GM18870 (cell line): ENCODE data around the gene CA9.
"Not testable (repeated sequence)": the region's sequence is repeated elsewhere in the genome, so short reads cannot be mapped to it uniquely, and the experiment has no call there.

Source experiments
- ATAC-seq: cut with Tn5 transposase; IDR thresholded peaks from one replicate; pipeline ENCODE4 v1.9.1; 2021; ENCODE audit warnings: moderate library complexity; ENCODE audit not compliant: unreplicated experiment

Gene CA9

DNA sequence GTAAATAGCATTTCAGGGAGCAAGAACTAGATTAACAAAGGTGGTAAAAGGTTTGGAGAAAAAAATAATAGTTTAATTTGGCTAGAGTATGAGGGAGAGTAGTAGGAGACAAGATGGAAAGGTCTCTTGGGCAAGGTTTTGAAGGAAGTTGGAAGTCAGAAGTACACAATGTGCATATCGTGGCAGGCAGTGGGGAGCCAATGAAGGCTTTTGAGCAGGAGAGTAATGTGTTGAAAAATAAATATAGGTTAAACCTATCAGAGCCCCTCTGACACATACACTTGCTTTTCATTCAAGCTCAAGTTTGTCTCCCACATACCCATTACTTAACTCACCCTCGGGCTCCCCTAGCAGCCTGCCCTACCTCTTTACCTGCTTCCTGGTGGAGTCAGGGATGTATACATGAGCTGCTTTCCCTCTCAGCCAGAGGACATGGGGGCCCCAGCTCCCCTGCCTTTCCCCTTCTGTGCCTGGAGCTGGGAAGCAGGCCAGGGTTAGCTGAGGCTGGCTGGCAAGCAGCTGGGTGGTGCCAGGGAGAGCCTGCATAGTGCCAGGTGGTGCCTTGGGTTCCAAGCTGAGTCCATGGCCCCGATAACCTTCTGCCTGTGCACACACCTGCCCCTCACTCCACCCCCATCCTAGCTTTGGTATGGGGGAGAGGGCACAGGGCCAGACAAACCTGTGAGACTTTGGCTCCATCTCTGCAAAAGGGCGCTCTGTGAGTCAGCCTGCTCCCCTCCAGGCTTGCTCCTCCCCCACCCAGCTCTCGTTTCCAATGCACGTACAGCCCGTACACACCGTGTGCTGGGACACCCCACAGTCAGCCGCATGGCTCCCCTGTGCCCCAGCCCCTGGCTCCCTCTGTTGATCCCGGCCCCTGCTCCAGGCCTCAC is at the start of gene CA9:
Gene CA9 (plus strand): TSS at position 797 of the 893 bp plus-strand sequence. CDS start 32 bp downstream, at position 829.
- ATAC-seq, result no peak

- ATAC-seq, result no peak
Observed at GRCh38 chr9:35627575-35627974, 46.2 kb upstream of the CA9 start.

DNA sequence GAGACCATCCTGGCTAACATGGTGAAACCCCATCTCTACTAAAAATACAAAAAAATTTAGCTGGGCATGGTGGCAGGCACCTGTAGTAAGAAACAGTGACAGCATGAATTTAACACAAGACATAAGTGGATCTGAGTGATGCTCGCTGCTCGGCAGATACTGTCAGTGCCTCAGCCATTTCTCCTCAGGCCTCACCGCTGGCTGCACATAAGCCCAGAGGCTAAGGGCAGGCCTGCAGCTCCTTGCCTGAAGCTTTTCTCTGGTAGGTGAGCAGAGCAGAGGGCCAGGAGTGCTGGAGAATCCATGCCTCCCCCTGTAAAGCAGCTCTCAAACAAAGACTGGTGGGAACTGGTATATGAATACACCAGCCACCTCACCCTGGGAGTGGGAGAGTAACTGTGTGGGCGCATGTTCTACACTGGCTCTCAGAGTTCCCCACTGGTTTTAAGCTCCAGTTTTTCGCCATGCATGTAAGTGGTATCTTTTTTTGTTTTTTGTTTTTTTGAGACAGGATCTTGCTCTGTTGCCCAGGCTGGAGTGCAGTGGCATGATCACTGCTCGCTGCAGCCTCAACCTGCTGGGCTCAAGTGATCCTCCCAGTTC is 45.2 kb upstream of the CA9 start:
- ATAC-seq, result no peak

GRCh38 chr9:35629597-35629996 is 44.1 kb upstream of the CA9 start:
- no peak for ATAC-seq

- no peak for ATAC-seq
Observed at GRCh38 chr9:35635730-35636129, 38.0 kb upstream of the CA9 start.

- ATAC-seq, result no peak
Observed at GRCh38 chr9:35636135-35636876, 37.4 kb upstream of the CA9 start.

- not testable (repeated sequence) for ATAC-seq
Observed at GRCh38 chr9:35636877-35637246, 36.9 kb upstream of the CA9 start.

DNA sequence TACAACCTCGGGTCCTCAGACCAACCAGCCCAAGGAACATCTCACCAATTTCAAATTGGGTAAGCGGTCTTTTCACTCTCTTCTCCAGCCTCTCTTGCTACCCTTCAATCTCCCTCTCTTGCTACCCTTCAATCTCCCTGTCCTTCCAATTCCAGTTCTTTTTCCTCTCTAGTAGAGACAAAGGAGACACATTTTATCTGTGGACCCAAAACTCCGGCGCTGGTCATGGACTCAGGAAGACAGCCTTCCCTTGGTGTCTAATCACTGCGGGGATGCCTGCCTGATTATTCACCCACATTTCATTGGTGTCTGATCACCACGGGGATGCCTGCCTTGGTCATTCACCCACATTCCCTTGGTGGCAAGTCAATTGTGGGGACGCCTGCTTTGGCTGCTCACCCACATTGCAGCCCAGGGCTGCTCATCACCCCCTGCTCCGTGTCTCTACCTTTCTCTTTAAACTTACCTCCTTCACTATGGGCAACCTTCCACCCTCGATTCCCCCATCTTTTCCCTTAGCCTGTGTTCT is 36.2 kb upstream of the CA9 start:
- ATAC-seq, result not testable (repeated sequence)

GRCh38 chr9:35638751-35639150 is 35.0 kb upstream of the CA9 start:
- ATAC-seq, result not testable (repeated sequence)

GRCh38 chr9:35639225-35639624 is 34.5 kb upstream of the CA9 start:
- ATAC-seq, result not testable (repeated sequence)

DNA sequence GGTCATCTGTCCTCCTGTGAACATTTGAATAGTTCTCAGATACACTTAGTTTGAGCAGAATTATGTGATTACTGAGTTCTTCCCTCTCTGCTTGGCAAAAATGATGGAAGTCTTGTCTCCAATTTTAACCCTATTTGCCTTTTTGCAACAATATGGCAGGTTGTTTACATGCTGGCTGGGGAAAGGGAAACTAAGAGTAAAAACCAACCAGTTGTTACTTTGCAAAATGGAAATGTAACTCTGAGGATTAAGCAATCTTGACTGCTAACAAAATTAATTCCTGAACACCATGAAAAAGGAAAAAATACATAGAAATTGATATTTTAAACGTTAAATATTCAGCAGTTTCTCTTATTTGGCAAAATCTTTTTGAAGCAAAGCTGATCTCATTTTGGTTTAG is 34.1 kb upstream of the CA9 start:
- ATAC-seq, result no peak

DNA sequence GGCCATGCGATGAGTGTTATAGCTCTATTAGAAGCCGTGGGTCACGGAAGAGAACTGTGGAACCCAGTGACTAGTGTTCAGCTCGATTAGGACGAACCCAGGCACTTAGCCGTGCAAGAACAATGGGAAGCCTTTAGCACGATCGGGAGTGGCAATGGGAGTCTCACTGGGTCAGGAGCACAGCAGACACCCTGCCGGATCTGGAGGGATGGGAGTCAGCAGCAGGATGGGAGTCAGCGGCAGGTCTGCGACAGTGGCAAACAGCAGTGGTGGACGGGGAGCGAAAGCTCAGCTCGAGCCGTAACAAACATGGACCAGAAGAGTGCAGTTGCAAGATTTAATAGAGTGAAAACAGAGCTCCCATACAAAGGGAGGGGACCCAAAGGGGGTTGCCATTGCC is 33.3 kb upstream of the CA9 start:
- ATAC-seq, result not testable (repeated sequence)

- not testable (repeated sequence) for ATAC-seq
Observed at GRCh38 chr9:35641478-35641877, 32.2 kb upstream of the CA9 start.

DNA sequence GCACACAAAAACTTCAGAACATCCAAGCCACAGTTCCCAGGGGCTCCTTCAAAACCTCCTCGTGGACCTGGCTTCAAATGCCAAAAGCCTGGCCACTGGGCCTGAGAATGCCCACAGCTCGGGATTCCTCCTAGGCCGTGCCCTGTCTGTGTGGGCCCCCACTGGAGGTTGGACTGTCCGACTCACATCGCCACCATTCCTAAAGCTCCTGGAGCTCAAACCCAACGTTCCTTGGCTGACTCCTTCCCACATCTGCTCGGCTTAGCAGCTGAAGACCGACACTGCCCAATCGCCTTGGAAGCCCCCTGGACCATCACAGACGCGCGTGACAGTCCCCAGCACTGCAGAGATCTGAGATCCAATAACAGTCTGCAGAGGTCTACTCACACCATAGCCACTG is 30.7 kb upstream of the CA9 start:
- no peak for ATAC-seq

GRCh38 chr9:35645736-35646135 is 28.0 kb upstream of the CA9 start:
- not testable (repeated sequence) for ATAC-seq

- ATAC-seq, result peak; percentile 6
Observed at GRCh38 chr9:35646153-35646532, 27.6 kb upstream of the CA9 start.

GRCh38 chr9:35646533-35647265 is 27.0 kb upstream of the CA9 start:
- peak; percentile 72 for ATAC-seq

GRCh38 chr9:35649431-35650340 is 24.0 kb upstream of the CA9 start:
- ATAC-seq, result no peak

GRCh38 chr9:35650341-35651158 is 23.2 kb upstream of the CA9 start, which contains the start of gene SIT1:
Gene SIT1, minus strand, starts transcription at chr9:35650931. Its CDS starts 78 bp downstream, at chr9:35650853.
- ATAC-seq, result no peak
